ENCODE data around the gene PRKAA1.

The PRKAA1 gene

GRCh38 chr5:40798012-40798800 is at the start of gene PRKAA1:
PRKAA1 (minus strand) TSS chr5:40798374; CDS start chr5:40798189, 185 bp downstream.
- peak within 1 kb of the TSS; percentile 83 for H3K9ac ChIP-seq (ENCODE audit: low read length)
- H3K36me3 ChIP-seq (replicated peaks; ENCODE audit: insufficient read depth, low read length), result no peaks in the 10 kb centered on the region
- DNase-seq, result peak; percentile 90
- peak within 1 kb of the TSS; percentile 66; the same call in 1 of the 2 replicates for H3K27ac ChIP-seq (ENCODE audit: low read length)
- peak within 1 kb of the TSS; percentile 94 for H2AFZ ChIP-seq (ENCODE audit: low read length)
- H3K9me3 ChIP-seq (replicated peaks; ENCODE audit: insufficient read depth, low read length), result no peaks in the 10 kb centered on the region
- peak within 1 kb of the TSS; percentile 91 for H3K4me3 ChIP-seq (ENCODE audit: low read length)
- H3K4me2 ChIP-seq (ENCODE audit: low read depth, low read length), result peak within 1 kb of the TSS; percentile 68
- no peaks in the 10 kb centered on the region for H3K9me2 ChIP-seq (replicated peaks; ENCODE audit: insufficient read depth, low read length)
- peaks cover 42% of the 10 kb centered on the region for H3K79me2 ChIP-seq (ENCODE audit: low read length)
- H3K27me3 ChIP-seq (replicated peaks; ENCODE audit: insufficient read depth, low read length), result peaks cover 11% of the 10 kb centered on the region
- H4K20me1 ChIP-seq (ENCODE audit: insufficient read depth, low read length), result peaks cover 5% of the 10 kb centered on the region; the same call in 1 of the 2 replicates
- H3K4me1 ChIP-seq (ENCODE audit: low read length), result 0 out of 2 replicates have a peak, but pooled peaks cover 4% of the 10 kb centered on the region
- 0 out of 2 replicates have a peak, but pooled peaks cover 4% of the 10 kb centered on the region for H3F3A ChIP-seq (ENCODE audit: insufficient read depth, low read length)
- TF ChIP-seq CTCF (IDR thresholded peaks at IDR 0.05; ENCODE audit: low read length), result peak; percentile 42
- TF ChIP-seq EZH2 (optimal IDR thresholded peaks at IDR 0.05; ENCODE audit: low read depth, low read length), result no peak

GRCh38 chr5:40847525-40847924 is 49.4 kb upstream of the PRKAA1 start:
- no peak overlapping the region for H2AFZ ChIP-seq (ENCODE audit: low read length)

GRCh38 chr5:40846371-40846770 is 48.2 kb upstream of the PRKAA1 start:
- Histone ChIP-seq H3K79me2 (ENCODE audit: low read length) (no peaks in the 10 kb centered on the region), H3K4me3 (ENCODE audit: low read length) (no peak overlapping the region), H3K9me3 (replicated peaks; ENCODE audit: insufficient read depth, low read length) (no peaks in the 10 kb centered on the region), H2AFZ (ENCODE audit: low read length) (no peak overlapping the region), H3K27me3 (replicated peaks; ENCODE audit: insufficient read depth, low read length) (no peaks in the 10 kb centered on the region), H3K9me2 (replicated peaks; ENCODE audit: insufficient read depth, low read length) (no peaks in the 10 kb centered on the region), H3K4me1 (ENCODE audit: low read length) (no peaks in the 10 kb centered on the region), H4K20me1 (ENCODE audit: insufficient read depth, low read length) (no peaks in the 10 kb centered on the region), H3K36me3 (replicated peaks; ENCODE audit: insufficient read depth, low read length) (no peaks in the 10 kb centered on the region), H3K9ac (ENCODE audit: low read length) (no peak overlapping the region), H3K27ac (ENCODE audit: low read length) (no peak overlapping the region), H3K4me2 (ENCODE audit: low read depth, low read length) (no peak overlapping the region), H3F3A (ENCODE audit: insufficient read depth, low read length) (no peaks in the 10 kb centered on the region)
- TF ChIP-seq EZH2phosphoT487 (IDR thresholded peaks at IDR 0.05; ENCODE audit: low read length) (no peak), CTCF (IDR thresholded peaks at IDR 0.05; ENCODE audit: low read length) (no peak), EZH2 (optimal IDR thresholded peaks at IDR 0.05; ENCODE audit: low read depth, low read length) (no peak)
- DNase-seq, result no peak

More at GRCh38 chr5:40847525-40847924, 49.4 kb upstream of the PRKAA1 start:
- Histone ChIP-seq H3K4me3 (ENCODE audit: low read length) (no peak overlapping the region), H3K9me2 (replicated peaks; ENCODE audit: insufficient read depth, low read length) (no peaks in the 10 kb centered on the region), H3K27me3 (replicated peaks; ENCODE audit: insufficient read depth, low read length) (no peaks in the 10 kb centered on the region), H4K20me1 (ENCODE audit: insufficient read depth, low read length) (no peaks in the 10 kb centered on the region), H3K9me3 (replicated peaks; ENCODE audit: insufficient read depth, low read length) (no peaks in the 10 kb centered on the region), H3K9ac (ENCODE audit: low read length) (no peak overlapping the region), H3K4me2 (ENCODE audit: low read depth, low read length) (no peak overlapping the region), H3F3A (ENCODE audit: insufficient read depth, low read length) (no peaks in the 10 kb centered on the region), H3K79me2 (ENCODE audit: low read length) (no peaks in the 10 kb centered on the region), H3K4me1 (ENCODE audit: low read length) (no peaks in the 10 kb centered on the region), H3K27ac (ENCODE audit: low read length) (no peak overlapping the region), H3K36me3 (replicated peaks; ENCODE audit: insufficient read depth, low read length) (no peaks in the 10 kb centered on the region)
- DNase-seq, result no peak
- TF ChIP-seq EZH2phosphoT487 (IDR thresholded peaks at IDR 0.05; ENCODE audit: low read length), result no peak
- no peak for TF ChIP-seq CTCF (IDR thresholded peaks at IDR 0.05; ENCODE audit: low read length)
- no peak for TF ChIP-seq EZH2 (optimal IDR thresholded peaks at IDR 0.05; ENCODE audit: low read depth, low read length)

Measured in MM.1S (cell line).